ENCODE data around the gene MTR. TPM values are rescaled to one million over a fixed set of nuclear protein-coding genes. Genes with fewer than 3 reads are reported as not detected.

Gene MTR
- total and polyA plus RNA-seq, 9 of the 15 experiments (the other 6 are each of a cell fraction or from before 2014, with no cell fraction given) = 3.4 to 44.3 (median 20.3) TPM

DNA sequence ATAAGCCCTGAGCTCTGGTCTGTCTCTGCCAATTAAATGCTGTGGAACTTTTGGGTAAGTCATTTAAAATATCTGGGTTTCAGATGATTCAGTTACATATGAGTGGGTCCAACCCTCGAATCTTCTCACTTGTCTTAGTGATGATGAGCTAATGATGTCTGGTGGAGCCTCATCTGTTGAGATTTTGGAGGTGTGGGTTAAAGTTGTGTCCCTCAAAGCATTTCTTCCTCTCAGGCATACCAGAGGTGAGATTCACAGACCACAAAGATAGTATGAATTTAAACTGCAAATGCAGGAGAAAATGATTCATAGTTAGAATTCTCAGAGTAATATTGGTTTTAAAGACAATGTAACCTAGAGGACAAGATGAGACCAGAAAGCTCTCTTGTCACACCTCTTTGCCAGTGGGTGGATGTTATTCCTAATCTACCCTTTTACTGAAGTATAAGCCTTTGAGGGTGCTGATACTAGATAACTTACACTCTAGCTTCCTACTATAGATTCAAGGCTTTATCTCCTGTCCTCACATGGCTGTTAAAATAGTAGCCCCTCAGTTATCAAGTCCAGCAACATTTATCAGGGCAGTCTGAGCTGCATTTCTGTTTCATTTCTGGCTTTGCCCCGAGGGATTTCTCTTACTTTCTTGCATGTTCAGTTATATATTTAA lies 118.4 kb downstream of the MTR start (continued):
- TF ChIP-seq FOXP4 (CRISPR knock-in tag; IDR thresholded peaks at IDR 0.05; ENCODE audit: borderline replicate concordance) = no peak
- TF ChIP-seq ZNF695 (CRISPR knock-in tag; IDR thresholded peaks at IDR 0.05) = no peak
- no peak for TF ChIP-seq SNIP1 (IDR thresholded peaks at IDR 0.05; ENCODE audit: low read depth)
- TF ChIP-seq ZKSCAN8 (CRISPR knock-in tag; IDR thresholded peaks at IDR 0.05) = no peak
- TF ChIP-seq, protein P1, sequence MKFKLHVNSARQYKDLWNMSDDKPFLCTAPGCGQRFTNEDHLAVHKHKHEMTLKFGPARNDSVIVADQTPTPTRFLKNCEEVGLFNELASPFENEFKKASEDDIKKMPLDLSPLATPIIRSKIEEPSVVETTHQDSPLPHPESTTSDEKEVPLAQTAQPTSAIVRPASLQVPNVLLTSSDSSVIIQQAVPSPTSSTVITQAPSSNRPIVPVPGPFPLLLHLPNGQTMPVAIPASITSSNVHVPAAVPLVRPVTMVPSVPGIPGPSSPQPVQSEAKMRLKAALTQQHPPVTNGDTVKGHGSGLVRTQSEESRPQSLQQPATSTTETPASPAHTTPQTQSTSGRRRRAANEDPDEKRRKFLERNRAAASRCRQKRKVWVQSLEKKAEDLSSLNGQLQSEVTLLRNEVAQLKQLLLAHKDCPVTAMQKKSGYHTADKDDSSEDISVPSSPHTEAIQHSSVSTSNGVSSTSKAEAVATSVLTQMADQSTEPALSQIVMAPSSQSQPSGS (CRISPR knock-in tag; IDR thresholded peaks at IDR 0.05) = no peak
- no peak for TF ChIP-seq SREBF2 (CRISPR knock-in tag; IDR thresholded peaks at IDR 0.05)
- TF ChIP-seq, protein P2, sequence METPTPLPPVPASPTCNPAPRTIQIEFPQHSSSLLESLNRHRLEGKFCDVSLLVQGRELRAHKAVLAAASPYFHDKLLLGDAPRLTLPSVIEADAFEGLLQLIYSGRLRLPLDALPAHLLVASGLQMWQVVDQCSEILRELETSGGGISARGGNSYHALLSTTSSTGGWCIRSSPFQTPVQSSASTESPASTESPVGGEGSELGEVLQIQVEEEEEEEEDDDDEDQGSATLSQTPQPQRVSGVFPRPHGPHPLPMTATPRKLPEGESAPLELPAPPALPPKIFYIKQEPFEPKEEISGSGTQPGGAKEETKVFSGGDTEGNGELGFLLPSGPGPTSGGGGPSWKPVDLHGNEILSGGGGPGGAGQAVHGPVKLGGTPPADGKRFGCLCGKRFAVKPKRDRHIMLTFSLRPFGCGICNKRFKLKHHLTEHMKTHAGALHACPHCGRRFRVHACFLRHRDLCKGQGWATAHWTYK (CRISPR knock-in tag; IDR thresholded peaks at IDR 0.05) = peak; percentile 83
- TF ChIP-seq ZNF354B (CRISPR knock-in tag; IDR thresholded peaks at IDR 0.05) = no peak; the same call in 1 of the 2 replicates
- no peak for TF ChIP-seq POLR3G (IDR thresholded peaks at IDR 0.05; ENCODE audit: extremely low read depth, insufficient read length, insufficient replicate concordance)
- TF ChIP-seq KLF6 (CRISPR knock-in tag; IDR thresholded peaks at IDR 0.05; ENCODE audit: borderline replicate concordance) = no peak
- TF ChIP-seq BACH1 (tag; IDR thresholded peaks at IDR 0.05) = no peak
- TF ChIP-seq TRIM28 (IDR thresholded peaks at IDR 0.05) = 0 out of 2 replicates have a peak, but pooled peaks have one; percentile 16
- TF ChIP-seq, protein P3, sequence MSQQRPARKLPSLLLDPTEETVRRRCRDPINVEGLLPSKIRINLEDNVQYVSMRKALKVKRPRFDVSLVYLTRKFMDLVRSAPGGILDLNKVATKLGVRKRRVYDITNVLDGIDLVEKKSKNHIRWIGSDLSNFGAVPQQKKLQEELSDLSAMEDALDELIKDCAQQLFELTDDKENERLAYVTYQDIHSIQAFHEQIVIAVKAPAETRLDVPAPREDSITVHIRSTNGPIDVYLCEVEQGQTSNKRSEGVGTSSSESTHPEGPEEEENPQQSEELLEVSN (IDR thresholded peaks at IDR 0.05; ENCODE audit: borderline replicate concordance in 1 of 2, extremely low read depth in 1 of 2, insufficient read depth in 1 of 2, insufficient read length in 1 of 2, low read depth in 1 of 2, low read length in 1 of 2, poor library complexity in 1 of 2, severe bottlenecking in 1 of 2) = no peak
- no peak for TF ChIP-seq RBM15 (IDR thresholded peaks at IDR 0.05; ENCODE audit: insufficient read depth, low read length)
- TF ChIP-seq, protein P4, sequence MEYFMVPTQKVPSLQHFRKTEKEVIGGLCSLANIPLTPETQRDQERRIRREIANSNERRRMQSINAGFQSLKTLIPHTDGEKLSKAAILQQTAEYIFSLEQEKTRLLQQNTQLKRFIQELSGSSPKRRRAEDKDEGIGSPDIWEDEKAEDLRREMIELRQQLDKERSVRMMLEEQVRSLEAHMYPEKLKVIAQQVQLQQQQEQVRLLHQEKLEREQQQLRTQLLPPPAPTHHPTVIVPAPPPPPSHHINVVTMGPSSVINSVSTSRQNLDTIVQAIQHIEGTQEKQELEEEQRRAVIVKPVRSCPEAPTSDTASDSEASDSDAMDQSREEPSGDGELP (CRISPR knock-in tag; IDR thresholded peaks at IDR 0.05; ENCODE audit: borderline replicate concordance) = no peak
- TF ChIP-seq HEY1 (CRISPR knock-in tag; IDR thresholded peaks at IDR 0.05; ENCODE audit: borderline replicate concordance) = 0 out of 2 replicates have a peak, but pooled peaks have one; percentile 47
- TF ChIP-seq ZNF76 (CRISPR knock-in tag; IDR thresholded peaks at IDR 0.05; ENCODE audit: borderline replicate concordance) = no peak
- TF ChIP-seq, protein P5, sequence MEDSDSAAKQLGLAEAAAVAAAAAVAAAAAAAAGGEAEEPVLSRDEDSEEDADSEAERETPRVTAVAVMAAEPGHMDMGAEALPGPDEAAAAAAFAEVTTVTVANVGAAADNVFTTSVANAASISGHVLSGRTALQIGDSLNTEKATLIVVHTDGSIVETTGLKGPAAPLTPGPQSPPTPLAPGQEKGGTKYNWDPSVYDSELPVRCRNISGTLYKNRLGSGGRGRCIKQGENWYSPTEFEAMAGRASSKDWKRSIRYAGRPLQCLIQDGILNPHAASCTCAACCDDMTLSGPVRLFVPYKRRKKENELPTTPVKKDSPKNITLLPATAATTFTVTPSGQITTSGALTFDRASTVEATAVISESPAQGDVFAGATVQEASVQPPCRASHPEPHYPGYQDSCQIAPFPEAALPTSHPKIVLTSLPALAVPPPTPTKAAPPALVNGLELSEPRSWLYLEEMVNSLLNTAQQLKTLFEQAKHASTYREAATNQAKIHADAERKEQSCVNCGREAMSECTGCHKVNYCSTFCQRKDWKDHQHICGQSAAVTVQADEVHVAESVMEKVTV (CRISPR knock-in tag; IDR thresholded peaks at IDR 0.05) = no peak

All from K562 (cell line).